Measurements from ENCODE around the gene PPWD1. TPM values are rescaled to one million over a fixed set of nuclear protein-coding genes. Genes with fewer than 3 reads are reported as not detected.

Gene PPWD1
- total and polyA plus RNA-seq, 2 donors (not counting 3 experiments of a cell fraction or from before 2014, with no cell fraction given) = 4.9 to 40.9 TPM

DNA sequence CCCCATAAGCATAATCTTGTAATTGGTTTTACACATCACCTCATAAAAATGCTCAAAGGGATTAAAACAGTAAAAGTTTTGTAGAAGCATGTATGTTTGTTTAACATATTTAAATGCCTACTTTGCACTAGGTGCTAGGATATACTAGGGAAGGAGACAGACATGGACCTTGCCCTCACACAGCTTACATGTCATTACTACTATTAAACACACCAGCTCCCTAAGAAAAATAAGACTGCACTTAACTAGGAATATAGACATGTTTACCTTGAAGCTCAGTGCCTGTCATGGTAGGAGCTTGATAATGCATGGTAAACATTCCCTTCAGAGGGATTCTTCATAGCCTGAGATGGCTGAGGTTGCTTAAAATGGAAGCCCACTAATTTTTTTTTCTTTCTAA, 67.9 kb downstream of the PPWD1 start:
- ChIA-PET POLR2A (no interaction called here), CTCF (no interaction called here)
- Histone ChIP-seq H3K27ac (ENCODE audit: insufficient read depth, low read depth, low read length) (no peak overlapping the region), H3K79me2 (ENCODE audit: control insufficient read depth, insufficient read depth, low read length) (peaks cover 34% of the 10 kb centered on the region), H3K4me1 (ENCODE audit: control insufficient read depth, extremely low read depth, insufficient read depth, low read length) (peaks cover 3% of the 10 kb centered on the region), H3K36me3 (ENCODE audit: control insufficient read depth in 2 of 2, extremely low read depth in 1 of 2, insufficient read depth in 2 of 2, low read length in 2 of 2) (peaks cover 0 to 7% of the 10 kb centered on the region in 2 experiments), H4K20me1 (replicated peaks; ENCODE audit: control insufficient read depth, extremely low read depth, insufficient read depth, low read length) (no peaks in the 10 kb centered on the region), H3K9me1 (replicated peaks; ENCODE audit: control insufficient read depth, extremely low read depth, insufficient read depth, low read length) (no peaks in the 10 kb centered on the region), H3K9me3 (replicated peaks; ENCODE audit: control insufficient read depth, insufficient read depth, low read length) (no peaks in the 10 kb centered on the region), H3K4me3 (replicated peaks in 1 of 3; ENCODE audit: insufficient read depth in 1 of 3, low read depth in 1 of 3, low read length in 3 of 3) (no peak overlapping the region), H2AFZ (ENCODE audit: low read depth, low read length) (no peak overlapping the region), H3K27me3 (ENCODE audit: control insufficient read depth in 2 of 2, insufficient read depth in 2 of 2, low read length in 2 of 2) (no peaks in the 10 kb centered on the region), H3K4me2 (ENCODE audit: insufficient read depth, low read length) (no peak overlapping the region), H3K9ac (replicated peaks; ENCODE audit: extremely low read depth, insufficient read depth, low read length) (no peak overlapping the region)
- dilution Hi-C loops (cut with MboI; ENCODE audit: extremely low pct_ligation_motif_present, low sequenced_read_pairs) (no loop called here), intact Hi-C loops (cut with micrococcal nuclease) (no loop called here)
- FAIRE-seq (no peak), DNase-seq (ENCODE audit: low read depth, low spot score) (no peak)
- BruUV-seq (replicated peaks) = no TSS peak
- TF ChIP-seq, protein P1, sequence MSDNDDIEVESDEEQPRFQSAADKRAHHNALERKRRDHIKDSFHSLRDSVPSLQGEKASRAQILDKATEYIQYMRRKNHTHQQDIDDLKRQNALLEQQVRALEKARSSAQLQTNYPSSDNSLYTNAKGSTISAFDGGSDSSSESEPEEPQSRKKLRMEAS (IDR thresholded peaks at IDR 0.05; ENCODE audit: insufficient read depth, insufficient read length) = no peak
- TF ChIP-seq FOS (IDR thresholded peaks at IDR 0.05; ENCODE audit: borderline replicate concordance, insufficient read depth, low read length) (no peak), MYC (IDR thresholded peaks at IDR 0.05; ENCODE audit: low read depth, low read length) (no peak), JUN (IDR thresholded peaks at IDR 0.05; ENCODE audit: borderline replicate concordance, insufficient read depth, insufficient read length, low read depth) (no peak), EZH2 (IDR thresholded peaks at IDR 0.05; ENCODE audit: borderline replicate concordance, low read depth, low read length, severe bottlenecking) (no peak), GATA2 (IDR thresholded peaks at IDR 0.05; ENCODE audit: insufficient read depth, insufficient read length, low read depth, low read length) (no peak), POLR2A (IDR thresholded peaks at IDR 0.05; ENCODE audit: low read depth, low read length) (no peak), POLR2AphosphoS5 (IDR thresholded peaks at IDR 0.05; ENCODE audit: insufficient read depth, low read depth, low read length) (no peak)
- TF ChIP-seq, protein P2, sequence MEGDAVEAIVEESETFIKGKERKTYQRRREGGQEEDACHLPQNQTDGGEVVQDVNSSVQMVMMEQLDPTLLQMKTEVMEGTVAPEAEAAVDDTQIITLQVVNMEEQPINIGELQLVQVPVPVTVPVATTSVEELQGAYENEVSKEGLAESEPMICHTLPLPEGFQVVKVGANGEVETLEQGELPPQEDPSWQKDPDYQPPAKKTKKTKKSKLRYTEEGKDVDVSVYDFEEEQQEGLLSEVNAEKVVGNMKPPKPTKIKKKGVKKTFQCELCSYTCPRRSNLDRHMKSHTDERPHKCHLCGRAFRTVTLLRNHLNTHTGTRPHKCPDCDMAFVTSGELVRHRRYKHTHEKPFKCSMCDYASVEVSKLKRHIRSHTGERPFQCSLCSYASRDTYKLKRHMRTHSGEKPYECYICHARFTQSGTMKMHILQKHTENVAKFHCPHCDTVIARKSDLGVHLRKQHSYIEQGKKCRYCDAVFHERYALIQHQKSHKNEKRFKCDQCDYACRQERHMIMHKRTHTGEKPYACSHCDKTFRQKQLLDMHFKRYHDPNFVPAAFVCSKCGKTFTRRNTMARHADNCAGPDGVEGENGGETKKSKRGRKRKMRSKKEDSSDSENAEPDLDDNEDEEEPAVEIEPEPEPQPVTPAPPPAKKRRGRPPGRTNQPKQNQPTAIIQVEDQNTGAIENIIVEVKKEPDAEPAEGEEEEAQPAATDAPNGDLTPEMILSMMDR (IDR thresholded peaks at IDR 0.05; ENCODE audit: extremely low read depth in 1 of 2, insufficient read depth in 1 of 2, low read depth in 1 of 2, low read length in 2 of 2) = no peak

Small RNAs within 50 kb of the gene (small RNA-seq; reads per million reads assigned to genes)
- not detected for gene RNU6-540P (ENCODE audit: insufficient read depth, insufficient read length, low read depth, low replicate concordance)

Other genes with a start within 250 kb of the PPWD1 start
- gene ADAMTS6, start 81.4 kb upstream of the PPWD1 start, total RNA-seq = 43.4 and 57.4 TPM in 2 replicates
- gene ADAMTS6, start 81.4 kb upstream of the PPWD1 start, polyA plus RNA-seq = 16.2 and 20.4 TPM in 2 replicates
- 49.3 and 50.7 TPM in 2 replicates for gene CENPK, start 128 bp upstream of the PPWD1 start, total RNA-seq
- 4.4 and 8.0 TPM in 2 replicates for gene CENPK, start 128 bp upstream of the PPWD1 start, polyA plus RNA-seq
- gene TRIM23, start 61.0 kb downstream of the PPWD1 start, total RNA-seq = 10.0 and 10.6 TPM in 2 replicates
- 2.2 and 2.5 TPM in 2 replicates for gene TRIM23, start 61.0 kb downstream of the PPWD1 start, polyA plus RNA-seq
- gene SHLD3, start 61.7 kb downstream of the PPWD1 start, total RNA-seq = 3.6 TPM in 2 replicates
- gene SHLD3, start 61.7 kb downstream of the PPWD1 start, polyA plus RNA-seq = 1.1 and 1.7 TPM in 2 replicates
- 16.4 and 24.0 TPM in 2 replicates for gene TRAPPC13, start 61.7 kb downstream of the PPWD1 start, total RNA-seq
- gene TRAPPC13, start 61.7 kb downstream of the PPWD1 start, polyA plus RNA-seq = 7.7 and 7.9 TPM in 2 replicates
- 14.1 and 16.4 TPM in 2 replicates for gene SGTB, start 158.8 kb downstream of the PPWD1 start, total RNA-seq
- gene SGTB, start 158.8 kb downstream of the PPWD1 start, polyA plus RNA-seq = 1.7 and 3.1 TPM in 2 replicates
- gene NLN, start 158.9 kb downstream of the PPWD1 start, total RNA-seq = 62.8 and 63.3 TPM in 2 replicates
- gene NLN, start 158.9 kb downstream of the PPWD1 start, polyA plus RNA-seq = 9.5 and 14.2 TPM in 2 replicates